Erythroblast (primary cell): ENCODE results near the gene GPR83.
A peak's percentile ranks its signal among the peaks of the same experiment; 100 is the strongest.

Experiments used
- DNase-seq, 2 experiments: peaks; one replicate each; lab custom pipeline; 2025; lab: John Stamatoyannopoulos, UW
- GATA1 ChIP-seq: IDR thresholded peaks from 2 replicates; pipeline ENCODE4 v1.6.1; 2011; ENCODE audit warnings: low read depth, mild to moderate bottlenecking, control low read depth, low read length, moderate library complexity
- POLR2A ChIP-seq: IDR thresholded peaks from 2 replicates; pipeline ENCODE4 v1.6.1; 2011; ENCODE audit warnings: mild to moderate bottlenecking, low read length

Gene GPR83

DNA sequence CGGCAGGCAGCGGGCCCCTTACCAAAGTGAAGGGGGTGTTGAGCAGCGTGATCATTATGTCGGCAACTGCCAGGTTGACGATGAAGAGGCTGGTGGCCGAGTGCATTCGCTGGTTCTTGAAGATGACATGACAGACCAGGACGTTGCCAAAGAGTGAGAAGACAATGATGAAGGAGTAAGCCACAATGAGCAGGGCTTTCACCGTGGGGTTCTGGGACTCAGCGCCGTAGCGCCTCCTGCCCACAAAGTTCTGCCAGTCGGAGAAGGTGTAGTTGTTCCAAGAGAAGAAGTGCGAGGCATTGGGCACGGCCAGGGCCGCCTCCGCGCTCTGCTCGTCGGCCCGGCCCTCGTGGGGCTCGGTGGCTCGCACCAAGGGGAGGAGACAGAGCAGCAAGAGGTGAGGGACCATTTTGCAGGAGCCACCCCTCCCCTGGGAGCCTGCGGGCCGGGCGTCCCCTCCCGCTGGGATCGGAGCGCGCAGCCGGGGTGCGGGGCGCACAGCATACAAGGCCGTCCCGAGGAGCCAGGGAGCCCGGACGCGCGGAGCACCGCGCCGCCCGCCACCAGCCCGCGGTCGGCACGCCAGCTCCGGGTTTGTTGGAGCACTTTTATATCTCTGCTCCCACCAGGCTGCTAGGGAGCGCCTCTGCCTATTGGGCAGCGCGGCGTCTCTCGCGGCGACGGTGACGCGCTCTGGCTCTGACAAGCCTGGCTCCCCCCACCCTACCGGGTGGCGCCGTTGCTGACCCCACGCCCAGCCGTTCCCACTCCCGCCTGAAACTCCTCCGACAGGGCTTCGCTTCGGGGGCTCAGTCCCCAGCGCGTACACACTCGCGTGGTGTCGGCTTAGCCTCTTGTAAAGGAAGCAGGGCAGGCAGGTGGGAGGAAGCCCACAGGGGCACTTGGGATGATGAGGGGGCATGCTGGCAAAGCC is at the start of gene GPR83:
Gene GPR83, minus strand, starts transcription at position 581 of the 934 bp plus-strand sequence. Its CDS starts 172 bp downstream, at position 409.
- TF ChIP-seq POLR2A, result no peak
- TF ChIP-seq GATA1, result no peak
- peak; percentile 8 to 20 for DNase-seq

DNA sequence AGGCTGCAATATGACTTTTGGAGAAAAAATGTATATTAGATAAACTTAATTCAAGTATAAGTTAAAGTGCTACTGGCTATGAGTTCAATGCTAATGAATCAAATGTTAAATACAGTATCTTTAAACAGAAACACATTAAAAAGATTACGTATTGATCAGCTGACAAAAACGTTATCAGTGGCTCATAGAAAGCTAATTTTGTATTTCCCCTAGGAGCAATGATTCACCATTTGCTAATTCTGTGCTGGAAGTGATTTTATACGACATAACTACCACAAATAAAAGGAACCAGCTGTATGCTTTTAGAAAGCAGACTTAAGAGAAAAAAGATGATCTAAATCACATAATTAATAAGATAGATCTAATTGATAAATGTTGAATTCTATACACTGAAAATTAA is 48.8 kb upstream of the GPR83 start:
- TF ChIP-seq GATA1, result no peak
- no peak for TF ChIP-seq POLR2A
- no peak for DNase-seq

DNA sequence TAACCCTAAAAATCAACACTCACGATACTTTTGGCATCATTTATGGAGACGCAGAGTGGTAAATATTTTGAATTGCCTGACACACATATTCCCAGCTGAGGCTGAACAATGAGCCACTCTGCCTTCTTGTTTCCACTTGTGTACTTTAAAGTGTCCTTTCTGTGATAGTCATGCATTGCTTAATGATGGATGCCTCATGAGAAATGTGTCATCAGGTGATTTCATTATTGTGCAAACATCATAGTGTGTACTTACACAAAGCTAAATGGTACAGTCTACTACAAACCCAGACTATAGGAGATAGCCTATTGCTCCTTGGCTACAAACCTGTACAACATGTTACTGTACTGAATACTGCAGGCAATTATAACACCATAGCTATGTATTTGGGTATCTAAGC is 48.2 kb upstream of the GPR83 start:
- TF ChIP-seq GATA1 (no peak), POLR2A (no peak)
- DNase-seq, result peak in 1 of 2 experiments; percentile 4

DNA sequence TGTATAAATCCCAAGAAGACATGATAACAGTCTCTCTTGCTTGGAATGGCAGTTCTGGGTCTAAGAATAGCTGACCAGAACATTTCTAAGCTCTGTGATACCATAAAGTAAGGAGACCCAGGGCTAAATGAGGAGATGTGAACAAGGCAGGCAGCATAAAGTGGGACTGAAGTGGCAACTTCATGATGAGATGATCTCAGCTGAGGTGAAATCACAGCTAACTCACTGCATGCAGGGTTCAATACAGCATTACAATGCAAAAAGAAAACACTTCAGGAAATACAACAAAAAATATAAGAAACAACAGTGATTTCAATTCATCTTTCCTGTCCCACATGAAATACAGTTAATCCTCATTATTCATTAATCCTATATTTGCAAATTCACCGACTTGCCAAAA is 47.8 kb upstream of the GPR83 start:
- TF ChIP-seq GATA1 (no peak), POLR2A (no peak)
- DNase-seq, result no peak

- no peak for DNase-seq
- TF ChIP-seq GATA1, result no peak
- TF ChIP-seq POLR2A, result no peak
These were observed 45.9 kb upstream of the GPR83 start for GRCh38 chr11:94447149-94447548.

GRCh38 chr11:94445641-94446040 is 44.4 kb upstream of the GPR83 start:
- no peak for DNase-seq
- TF ChIP-seq POLR2A, result no peak
- no peak for TF ChIP-seq GATA1

- DNase-seq, result no peak
- no peak for TF ChIP-seq GATA1
- no peak for TF ChIP-seq POLR2A
These were observed 31.8 kb upstream of the GPR83 start for GRCh38 chr11:94433049-94433448.

GRCh38 chr11:94424662-94425061 is 23.4 kb upstream of the GPR83 start:
- TF ChIP-seq POLR2A, result no peak
- TF ChIP-seq GATA1, result no peak
- no peak for DNase-seq

- no peak for DNase-seq
These were observed 22.8 kb upstream of the GPR83 start for GRCh38 chr11:94424011-94424410.

GRCh38 chr11:94423507-94423906 is 22.3 kb upstream of the GPR83 start:
- TF ChIP-seq GATA1, result no peak
- no peak for TF ChIP-seq POLR2A
- DNase-seq, result no peak

More at GRCh38 chr11:94424011-94424410, 22.8 kb upstream of the GPR83 start:
- TF ChIP-seq GATA1, result no peak
- TF ChIP-seq POLR2A, result no peak

- no peak for TF ChIP-seq GATA1
- TF ChIP-seq POLR2A, result no peak
- no peak for DNase-seq
These were observed 17.0 kb upstream of the GPR83 start for GRCh38 chr11:94418123-94418765.

- DNase-seq, result peak; percentile 9 to 18
- TF ChIP-seq GATA1 (no peak), POLR2A (no peak)
These were observed 16.3 kb upstream of the GPR83 start for GRCh38 chr11:94417386-94417987.

DNA sequence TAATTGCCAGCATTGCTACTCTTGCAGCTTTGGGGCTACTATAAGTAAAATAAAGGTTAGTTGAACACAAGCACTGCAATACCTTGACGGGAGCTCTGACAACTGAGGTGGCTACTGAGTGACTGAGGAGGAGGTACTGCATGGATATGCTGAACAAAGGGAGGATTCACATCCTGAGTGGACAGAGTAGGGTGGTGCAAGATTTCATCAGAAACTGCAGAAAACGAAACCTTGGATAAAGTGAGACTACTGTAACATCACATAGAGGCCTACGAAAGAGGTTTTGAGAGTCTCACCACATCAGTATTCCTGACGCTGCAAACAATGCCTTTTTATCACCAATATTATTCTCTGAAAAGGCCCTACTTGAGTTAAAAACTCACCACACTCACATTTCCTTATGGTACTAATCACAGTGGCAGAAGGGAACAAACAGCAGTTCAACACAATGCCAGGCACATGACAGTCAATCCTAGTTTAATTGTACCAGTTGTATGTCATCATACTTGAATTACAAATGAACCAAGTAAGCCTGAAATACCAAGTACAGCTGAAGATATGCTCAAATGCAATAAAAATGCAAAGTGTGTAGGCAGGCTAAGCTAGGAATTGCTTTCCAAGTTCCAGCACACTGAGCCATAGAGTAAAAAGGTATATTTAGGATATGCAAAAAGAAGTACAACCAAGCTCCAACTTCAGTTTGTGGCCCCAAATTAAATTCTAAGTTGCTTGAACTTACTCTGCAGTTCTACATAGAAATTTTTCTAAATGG is 4.0 kb upstream of the GPR83 start:
- no peak for TF ChIP-seq POLR2A
- TF ChIP-seq GATA1, result no peak
- no peak for DNase-seq

DNA sequence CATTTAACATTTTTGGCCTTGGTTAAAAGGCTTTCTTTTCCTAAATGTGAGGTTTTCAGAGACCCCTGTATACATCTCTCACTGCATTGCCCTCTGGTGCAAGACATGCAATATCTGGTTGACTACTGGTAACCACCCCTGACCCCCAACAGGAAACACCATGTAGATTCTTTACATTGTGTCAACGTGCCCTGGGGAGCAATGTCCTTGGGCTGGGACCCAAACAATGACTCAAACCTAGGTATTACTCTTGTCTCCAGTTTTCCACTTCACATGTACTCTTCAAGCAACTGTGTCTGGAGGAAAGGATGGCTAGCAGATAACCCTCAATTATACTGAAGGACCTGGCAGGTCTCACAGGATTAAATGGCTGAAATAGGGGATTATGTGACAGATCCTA is 1.1 kb upstream of the GPR83 start:
- no peak for TF ChIP-seq POLR2A
- no peak for TF ChIP-seq GATA1
- no peak for DNase-seq
